HG03139 (cell line): ENCODE results near the gene RAB15.

ENCODE experiments used
- ATAC-seq: cut with Tn5 transposase; IDR thresholded peaks from one replicate; pipeline ENCODE4 v1.9.1; 2021; ENCODE audit not compliant: unreplicated experiment

Gene RAB15

DNA sequence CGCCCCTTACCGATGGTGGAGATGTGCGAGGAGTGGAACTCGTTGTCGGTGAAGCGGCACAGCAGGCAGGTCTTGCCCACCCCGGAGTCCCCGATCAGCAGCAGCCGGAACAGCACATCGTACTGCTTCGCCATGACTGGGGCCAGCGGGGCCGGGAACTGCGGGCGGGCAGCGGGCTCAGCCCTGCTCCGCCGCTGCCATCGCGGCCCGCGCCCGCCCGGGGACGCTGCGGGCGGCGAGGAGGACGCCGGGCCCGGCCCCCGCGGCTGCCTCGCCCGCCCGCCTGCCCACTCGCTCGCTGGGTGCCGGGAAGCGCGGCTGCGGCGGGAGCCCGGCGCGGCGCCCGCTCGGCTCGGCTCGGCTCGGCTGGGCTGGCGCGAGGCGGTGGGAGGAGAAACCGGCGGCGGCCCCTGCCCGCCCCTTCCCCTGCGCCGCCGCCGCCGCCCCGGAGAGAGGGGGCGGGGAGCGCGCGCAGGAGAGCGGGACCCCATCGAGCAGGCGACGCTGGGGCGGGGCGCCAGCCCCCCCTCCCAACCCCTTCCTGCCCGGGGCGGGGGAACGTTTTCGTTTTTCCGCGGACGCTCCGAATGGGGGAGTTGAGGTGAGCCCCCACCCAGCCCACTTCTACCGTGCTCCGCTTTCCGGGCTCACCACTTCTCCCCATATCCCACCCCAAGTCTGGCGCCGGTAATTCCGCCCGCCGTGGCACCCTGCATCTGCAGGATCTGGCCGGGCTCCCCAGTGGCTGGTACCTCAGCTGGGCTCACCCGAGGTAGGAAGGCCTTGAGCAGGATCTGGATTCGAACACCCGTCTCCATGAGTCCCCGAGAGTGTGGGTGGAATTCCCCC is at the start of gene RAB15:
TSS of gene RAB15 (minus strand) at position 394 of the 849 bp plus-strand sequence. CDS start at position 134, 260 bp downstream.
- ATAC-seq = no peak

DNA sequence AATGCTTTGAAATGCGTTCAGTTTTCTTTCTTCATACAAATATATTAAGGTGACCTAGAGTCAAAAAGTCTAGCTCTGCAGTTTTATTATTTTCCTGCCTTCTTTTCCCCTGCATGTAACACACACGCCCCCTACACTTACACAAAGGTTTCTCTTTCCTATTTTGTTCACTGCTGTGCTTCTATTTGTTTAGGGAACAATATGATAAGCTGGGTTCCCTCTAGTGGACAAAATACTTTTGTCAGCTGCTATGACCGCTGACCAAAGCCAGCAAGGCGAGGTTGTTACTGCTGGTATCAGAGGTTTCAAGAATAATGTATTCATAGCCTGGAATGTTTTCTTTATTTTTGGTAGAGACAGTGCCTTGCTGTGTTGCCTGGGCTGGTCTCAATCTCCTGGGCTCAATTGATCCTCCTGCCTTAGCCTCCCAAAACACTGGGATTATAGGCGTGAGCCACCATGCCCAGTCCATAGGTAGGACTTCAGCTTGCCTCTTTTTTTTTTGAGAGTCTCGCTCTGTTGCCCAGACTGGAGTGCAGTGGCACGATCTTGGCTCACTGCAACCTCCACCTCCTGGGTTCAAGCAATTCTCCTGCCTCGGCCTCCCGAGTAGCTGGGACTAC is 47.9 kb upstream of the RAB15 start:
- ATAC-seq = no peak

DNA sequence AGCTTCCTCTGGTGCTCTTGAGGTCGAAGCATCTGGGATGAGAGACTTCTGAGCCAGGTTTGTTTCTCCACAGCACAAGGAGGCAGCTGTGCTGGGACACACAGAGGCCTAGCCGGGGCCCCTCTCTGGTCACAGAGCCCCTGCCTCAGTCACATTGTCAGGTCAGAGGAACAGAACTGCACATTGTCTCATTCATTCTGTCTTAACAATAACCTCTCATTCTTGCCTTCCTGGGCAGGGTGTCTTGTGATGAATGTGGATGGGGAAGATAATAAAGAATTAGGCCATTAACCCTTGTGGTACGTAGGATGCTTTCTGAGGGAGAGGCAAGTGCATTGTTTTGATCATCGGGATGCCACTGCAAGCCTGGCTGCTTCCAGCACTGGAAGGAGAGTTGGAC is 44.3 kb upstream of the RAB15 start:
- no peak for ATAC-seq

DNA sequence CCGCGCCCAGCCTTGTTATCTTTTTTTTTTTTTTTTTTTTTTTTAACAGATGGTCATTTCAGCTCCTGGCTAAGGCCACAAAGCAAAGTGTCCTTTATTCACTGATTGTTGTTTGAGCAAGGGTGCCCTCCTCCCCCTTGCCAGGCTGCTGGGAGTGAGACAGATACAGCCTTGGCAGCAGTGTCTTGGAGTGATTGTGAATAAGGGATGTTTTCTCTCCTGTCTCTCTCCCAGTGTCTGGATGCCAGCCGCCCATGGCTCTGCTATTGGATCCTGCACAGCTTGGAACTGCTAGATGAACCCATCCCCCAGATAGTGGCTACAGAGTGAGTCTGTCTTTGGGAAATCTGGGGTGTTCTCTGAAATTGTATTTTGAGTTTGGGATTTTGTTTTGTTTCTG is 43.3 kb upstream of the RAB15 start:
- ATAC-seq = no peak

DNA sequence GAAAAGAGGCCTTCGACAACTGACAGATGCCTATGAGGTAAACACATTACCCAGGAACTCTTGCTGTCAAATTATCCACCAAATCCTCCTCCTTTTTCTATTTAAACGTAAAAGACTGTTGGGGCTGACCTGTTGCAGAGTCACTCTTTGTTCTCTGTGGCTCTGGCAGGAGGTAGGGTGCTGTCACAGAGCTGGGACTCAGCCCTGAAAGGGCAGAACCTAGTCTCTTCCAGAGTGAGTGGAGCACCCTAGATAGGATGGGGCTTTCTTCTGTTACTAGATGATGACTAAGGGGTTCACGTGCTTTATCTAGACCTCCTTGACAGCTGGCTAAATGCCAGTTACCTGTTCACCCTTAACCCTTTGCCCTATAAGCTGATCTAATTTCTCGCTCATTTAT is 40.2 kb upstream of the RAB15 start:
- no peak for ATAC-seq

DNA sequence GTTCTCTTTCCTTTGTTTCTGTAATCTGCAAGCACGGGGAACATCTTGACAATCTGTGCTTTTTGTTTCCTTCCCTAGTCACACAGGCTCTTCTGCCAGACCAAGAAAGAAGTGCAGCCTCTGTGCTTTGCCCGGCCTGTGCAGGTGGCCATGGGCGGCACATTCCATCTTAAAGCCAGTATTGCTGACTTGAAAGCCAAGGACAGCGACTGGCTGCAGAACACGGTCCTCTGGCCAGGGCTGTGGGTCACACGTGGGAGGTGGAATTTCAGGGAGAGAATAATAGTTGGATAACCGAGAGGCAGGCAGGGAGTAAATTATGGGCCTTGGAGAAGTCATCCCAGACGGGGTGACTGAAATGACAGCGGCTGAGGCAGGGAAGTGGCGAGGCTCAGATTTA is 39.4 kb upstream of the RAB15 start:
- ATAC-seq = no peak

DNA sequence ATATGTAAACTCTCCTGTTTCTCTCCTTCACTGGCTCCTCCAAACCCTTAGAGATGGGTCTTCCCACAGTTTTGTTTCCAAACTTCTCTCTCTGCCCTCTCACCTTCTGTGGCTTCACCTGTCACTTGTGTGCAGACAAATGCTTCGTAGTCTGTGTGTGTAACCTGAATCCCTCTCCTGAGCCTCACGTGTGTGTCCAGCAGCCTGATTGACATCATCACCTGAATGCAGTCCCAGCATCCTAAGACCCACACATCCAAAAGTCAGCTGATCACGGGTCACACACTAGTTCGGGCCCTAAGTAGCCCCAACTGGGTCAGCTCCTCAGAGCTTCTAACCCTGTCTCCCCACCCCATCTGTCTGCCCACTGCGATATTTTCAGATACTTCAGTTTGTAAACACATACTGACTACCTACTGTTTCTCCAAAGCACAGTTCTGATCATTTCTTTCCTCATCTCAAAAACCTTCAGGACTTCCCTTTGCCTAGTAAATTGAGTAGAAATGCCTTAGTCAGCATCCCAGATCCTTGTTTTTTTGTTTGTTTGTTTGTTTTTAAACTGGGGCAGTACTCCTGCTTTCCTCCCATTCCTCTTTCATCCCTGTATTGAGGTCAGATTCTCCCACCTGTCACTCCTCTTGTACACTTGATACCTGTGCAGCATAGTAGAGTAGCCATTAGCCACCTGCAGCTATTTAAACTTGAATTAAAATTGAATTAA is 38.2 kb upstream of the RAB15 start:
- no peak for ATAC-seq

DNA sequence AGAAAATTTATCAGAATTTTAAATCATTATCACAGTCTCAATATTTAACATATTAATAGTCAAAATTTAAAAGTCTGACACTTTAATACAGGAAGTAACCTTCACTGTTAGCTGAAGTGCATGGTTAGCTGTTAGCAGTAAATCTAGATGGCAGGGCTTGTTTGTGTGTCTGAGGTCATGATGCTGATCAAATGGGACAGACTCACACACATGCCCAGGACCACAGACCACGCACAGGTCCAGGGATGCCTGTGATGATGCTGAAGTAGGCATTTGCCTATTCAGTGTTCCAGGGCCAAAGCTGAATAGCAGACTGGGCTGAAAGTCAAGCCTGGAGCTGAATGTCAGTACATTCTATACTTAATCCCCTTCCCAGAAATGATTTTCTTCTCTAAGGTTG is 35.1 kb upstream of the RAB15 start:
- ATAC-seq = no peak

DNA sequence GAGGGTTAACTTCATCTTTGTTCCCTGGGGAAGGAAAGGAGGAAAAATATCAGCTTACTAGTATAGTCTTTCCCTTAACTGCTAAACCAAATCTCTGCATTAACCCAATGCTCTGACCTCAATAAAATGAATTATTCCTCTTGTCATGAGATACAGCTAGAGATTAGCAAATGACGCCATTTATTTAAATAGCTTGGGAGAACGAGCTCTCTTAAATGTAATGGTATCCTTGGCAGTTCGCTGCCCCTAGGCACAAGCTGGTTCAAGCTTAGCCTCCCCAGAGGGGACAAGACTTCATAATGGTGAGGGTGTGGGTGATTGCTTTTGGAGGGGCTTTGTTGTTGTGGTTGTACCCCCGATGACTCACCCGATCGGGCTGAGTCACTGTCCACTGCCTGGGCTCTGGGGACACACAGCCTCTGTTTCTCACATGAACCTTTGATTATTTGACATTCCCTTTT is 34.2 kb upstream of the RAB15 start:
- no peak for ATAC-seq

DNA sequence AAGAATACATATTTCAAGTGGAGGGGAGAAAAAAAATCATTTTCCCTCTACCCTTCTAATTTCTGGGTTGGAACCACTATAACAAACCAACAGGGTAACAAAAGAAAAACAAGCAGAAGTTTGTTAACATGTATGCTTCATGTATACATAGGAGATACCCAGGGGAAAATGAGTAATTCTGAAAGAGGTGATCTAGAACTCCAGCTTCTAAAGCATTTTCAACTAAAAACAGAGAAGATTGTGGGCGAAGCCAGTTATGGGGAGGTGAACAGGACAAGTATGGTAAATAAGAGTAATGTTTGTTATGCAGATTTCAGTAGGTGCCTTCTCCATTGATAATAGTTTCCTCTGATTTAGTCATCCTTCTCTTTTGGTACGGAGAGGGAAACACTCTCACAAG is 31.3 kb upstream of the RAB15 start:
- ATAC-seq = no peak

DNA sequence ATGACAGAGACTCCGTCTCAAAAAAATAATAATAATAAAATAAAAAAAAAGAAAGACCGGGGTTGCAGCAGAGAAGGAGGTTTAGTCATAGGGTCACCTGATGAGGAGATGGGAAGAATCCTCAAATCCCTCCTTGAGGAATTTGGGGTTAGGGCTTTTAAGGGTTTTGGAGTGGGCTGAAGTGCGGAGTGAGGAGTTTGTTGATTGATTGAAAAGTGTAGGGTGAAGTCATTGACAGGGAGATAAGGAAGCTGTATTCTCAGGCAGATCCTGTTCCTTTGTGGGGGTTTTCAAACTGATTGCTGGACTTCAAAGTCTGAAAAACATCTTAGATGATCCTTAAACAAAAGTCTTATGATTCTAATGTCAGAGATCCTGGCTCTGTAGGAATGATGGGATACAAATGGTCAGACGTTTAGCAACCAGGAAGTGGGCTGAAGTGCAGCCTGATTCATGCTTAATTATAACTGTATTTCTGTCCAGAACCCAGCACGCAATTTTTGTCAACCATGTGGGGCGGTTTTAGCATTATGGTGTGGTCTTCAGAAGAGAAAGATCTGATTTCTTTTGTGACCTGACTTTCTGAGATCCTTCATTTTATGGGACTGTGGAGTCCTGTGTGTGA is 30.6 kb upstream of the RAB15 start:
- ATAC-seq = no peak

DNA sequence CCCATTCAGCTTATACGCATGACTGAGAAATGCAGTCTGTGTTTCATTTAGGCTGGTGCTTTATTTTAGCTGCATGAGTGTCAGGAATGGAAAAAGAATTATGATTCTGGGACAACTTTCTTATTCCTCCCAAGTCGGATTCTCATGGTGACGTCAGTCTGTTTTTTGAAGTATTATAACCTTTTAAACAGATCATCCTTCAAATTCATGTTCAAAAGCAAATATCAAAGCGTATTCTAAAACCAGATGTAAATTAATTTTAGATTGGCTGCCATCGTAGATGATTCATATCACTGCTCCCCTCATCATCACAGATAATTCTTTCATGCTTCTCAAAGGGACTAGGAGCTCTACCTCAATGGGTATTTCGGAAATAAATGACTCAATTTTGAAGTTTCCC is 29.6 kb upstream of the RAB15 start:
- ATAC-seq = no peak

DNA sequence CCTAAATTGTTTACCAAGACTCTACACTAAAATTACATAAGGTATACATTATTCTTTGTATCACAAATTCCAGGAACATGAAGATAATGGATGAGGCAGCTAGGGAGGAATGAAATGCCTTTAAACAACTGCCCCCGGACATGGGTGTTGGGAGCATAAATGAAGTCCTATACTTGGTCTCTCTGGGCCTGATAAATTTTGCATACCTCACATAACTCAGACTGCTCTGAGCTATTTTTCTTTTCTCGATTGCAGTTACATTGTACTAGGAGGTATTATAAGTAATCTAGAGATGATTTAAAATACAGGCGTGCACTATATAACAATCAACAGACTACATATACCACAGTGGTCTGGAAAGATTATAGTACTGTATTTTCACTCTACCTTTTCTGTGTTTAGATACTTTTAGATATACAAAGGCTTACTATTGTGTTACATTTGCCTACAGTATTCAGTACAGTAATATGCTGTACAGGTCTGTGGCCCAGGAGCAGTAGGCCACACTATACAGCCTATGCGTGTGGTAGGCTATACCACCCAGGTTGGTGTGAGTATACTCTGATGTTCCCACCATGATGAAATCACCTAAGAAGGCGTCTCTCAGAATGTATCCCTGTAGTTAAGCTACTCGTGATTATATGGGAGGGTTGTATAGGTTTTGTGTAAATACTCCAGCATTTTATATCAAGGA is 28.9 kb upstream of the RAB15 start:
- no peak for ATAC-seq

DNA sequence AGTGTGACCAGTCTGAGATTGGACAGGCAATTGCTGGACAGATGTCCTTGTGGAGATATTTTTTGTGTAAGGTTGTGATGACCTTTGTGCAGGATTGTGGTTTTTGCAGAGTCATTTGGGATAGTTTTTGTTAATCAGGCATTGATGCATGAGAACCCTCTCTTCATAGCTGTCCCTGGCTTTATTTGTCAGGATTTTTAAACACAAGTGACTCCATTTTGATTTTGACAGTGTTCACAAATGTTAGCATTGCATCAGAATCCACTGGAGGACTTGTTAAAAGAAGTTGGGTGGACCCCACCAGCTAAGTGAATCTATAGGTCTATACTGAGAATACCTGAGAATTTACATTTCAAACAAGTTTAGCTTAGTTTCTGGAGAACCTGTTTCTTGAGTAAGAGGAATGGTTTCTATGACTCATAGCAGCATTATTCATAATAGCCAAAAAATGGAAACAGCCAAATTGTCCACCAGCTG is 26.4 kb upstream of the RAB15 start:
- no peak for ATAC-seq

DNA sequence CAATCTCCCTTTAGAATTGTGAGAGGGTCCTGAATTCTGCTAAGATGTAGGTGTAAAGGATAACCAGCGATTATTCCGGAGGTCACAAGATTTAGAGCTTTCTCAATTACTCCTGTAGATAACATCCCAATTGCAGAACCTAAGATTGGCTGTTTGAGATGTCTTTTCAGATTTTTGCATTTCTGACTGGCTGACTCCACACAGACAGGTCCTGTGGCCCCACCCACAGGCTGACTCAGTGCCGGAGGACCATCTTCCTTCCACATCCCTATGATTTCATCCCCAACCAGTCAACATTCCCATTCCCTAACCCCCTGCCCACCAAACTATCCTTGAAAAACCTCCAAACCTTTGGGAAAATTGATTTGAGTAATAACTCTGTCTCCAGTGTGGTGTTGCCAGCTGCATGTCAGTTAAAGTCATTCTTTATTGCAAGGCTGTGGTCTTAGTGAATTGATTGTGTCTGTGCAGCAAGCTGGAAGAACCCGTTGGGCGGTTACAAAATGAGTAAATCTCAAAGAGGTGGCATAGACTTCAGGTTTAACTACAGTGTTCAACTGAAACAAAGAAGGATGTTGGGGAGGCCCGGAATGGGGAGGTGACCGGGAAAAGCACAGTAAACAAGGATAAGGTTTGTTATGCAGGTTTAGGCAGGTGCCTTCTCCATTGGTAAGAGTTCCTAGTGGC is 25.1 kb upstream of the RAB15 start:
- ATAC-seq = no peak

DNA sequence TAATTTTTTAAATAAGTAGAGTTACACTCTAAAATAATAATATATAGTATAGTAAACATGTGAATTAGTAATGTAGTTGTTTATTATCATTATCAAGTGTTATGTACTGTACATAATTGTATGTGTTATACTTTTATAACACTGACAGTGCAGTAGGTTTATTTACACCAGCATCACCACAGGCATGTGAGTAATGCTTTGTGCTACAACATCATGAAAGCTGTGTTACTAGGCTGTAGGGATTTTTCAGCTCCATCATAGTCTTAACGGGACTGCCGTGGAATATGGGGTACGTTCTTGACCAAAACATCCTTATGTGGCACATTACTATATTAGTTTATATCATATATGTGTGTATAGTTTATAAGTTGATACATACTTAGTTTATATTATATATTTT is 23.2 kb upstream of the RAB15 start:
- ATAC-seq = no peak

DNA sequence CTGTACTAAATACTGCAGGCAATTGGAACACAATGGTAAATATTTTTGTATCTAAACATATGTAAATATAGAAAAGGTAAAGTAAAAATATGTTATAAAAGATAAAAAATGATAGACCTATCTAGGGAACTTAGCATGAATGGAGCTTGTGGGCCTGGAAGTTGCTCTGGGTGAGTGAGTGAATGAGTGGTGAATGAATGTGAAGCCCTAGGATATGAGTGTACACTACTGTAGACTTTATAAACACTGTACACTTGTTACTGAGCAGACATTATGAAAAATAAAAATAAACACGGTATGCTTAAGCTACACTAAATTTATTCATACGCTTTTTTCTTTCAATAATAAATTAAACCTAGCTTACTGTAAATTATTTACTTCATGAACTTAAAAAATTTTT is 22.4 kb upstream of the RAB15 start:
- no peak for ATAC-seq

DNA sequence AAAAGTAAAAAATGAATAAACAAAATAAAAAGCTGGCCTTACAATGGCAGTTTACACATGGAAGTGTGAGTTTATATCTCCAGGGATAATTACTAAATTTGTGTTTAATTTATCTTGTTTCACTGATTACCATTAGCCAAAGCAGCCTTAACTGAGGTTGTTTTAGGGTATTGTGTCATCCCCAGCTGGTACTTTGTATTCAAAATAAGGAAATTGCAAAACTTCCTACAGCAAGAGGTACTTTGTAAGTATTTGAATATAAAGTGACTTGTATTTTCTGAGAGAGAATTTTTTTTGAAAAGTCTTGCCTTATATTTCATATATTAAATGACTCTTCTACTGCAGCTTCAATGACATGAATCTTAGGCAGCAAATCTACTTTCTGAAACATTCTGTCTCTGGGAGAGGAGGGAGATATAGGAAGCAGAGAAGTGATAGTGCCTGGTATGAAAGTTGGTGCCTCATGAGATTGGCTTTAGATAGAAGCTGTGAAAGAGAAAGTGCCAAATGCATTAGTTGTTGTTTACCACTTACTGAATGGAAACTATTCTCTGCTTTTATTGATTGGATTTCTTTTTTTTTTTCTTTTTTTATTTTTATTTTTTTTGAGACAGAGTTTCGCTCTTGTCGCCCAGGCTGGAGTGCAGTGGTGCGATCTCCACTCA is 21.3 kb upstream of the RAB15 start:
- no peak for ATAC-seq

DNA sequence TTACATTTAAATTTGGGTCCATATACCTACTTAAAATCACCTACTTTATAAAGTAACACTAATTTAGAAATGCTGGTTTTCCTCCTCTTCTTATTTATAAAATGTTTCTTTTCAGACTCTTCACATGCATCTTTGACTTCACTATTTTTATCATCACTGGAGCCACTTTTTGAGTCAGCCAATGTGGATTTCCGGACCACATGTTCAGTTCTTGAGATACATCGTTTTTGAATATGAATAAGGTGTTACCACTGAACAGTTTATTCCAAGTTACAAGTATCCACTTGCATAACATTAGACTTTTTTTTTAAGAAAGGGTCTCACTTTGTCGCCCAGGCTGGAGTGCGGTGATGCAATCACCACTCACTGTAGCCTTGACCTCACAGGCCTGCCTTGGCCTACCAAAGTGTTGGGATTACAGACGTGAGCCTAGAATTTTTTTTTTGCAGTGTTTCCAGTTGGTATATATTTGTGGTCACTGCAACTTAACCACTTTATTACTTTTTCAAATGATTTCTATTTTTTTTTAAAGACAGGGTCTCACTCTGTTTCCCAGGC is 20.3 kb upstream of the RAB15 start:
- ATAC-seq = no peak
